Cardiac fibroblast (primary cell): ENCODE measurements around the gene SPSB2.
"Not testable (repeated sequence)": the region's sequence is repeated elsewhere in the genome, so short reads cannot be mapped to it uniquely, and the experiment has no call there.

ENCODE experiments used
- DNase-seq, 2 donors: peaks; one replicate each; pipeline versions ENCODE4 v3.0.0 to v3.0.0-alpha.2; 2010; ENCODE audit warnings: low read depth in 2 of 2
- H3K4me3 ChIP-seq, 2 donors: replicated peaks in 1 of 2; 1 replicate in 1 of 2; 2 replicates in 1 of 2; pipeline ENCODE4 v1.5.1; 2011; ENCODE audit warnings: low read depth in 2 of 2, low read length in 2 of 2, mild to moderate bottlenecking in 2 of 2, moderate library complexity in 1 of 2
- CTCF ChIP-seq: IDR thresholded peaks from one replicate; pipeline ENCODE4 v1.5.1; 2011; ENCODE audit warnings: low read depth, mild to moderate bottlenecking, low read length, inconsistent platforms

The SPSB2 gene

DNA sequence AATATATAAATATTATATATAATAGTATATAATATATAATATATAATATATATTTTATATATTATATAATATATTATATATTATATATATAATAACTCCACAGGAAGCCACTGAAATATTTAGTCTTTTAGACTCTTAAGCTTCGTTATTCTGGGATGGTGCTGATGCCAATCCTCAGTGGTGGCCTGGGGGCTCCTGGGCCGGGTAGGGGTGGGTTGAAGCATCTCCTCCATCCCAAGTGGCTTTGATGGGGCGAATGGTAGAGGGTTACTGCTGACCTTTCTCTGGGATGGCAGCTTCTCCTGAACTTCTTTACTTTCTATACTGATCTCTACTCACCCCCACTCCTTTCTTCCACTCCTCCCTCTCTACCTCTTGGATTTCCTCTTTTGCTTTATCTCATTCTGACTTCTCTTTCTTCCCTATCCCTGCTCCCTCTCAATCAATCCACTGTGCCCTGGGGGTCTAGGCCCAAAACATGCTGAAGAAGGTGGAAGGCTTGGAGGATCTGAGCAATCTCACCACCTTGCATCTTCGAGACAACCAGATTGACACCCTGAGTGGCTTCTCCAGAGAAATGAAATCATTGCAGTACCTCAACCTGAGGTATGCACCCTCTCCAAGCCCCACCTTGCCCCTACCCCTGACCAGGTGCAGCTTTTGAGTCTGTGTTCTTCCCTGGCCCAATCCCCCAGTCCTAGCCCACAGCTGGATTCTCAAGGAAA is 36.5 kb upstream of the SPSB2 start:
- DNase-seq = no peak
- no peak for TF ChIP-seq CTCF
- no peak overlapping the region for H3K4me3 ChIP-seq

DNA sequence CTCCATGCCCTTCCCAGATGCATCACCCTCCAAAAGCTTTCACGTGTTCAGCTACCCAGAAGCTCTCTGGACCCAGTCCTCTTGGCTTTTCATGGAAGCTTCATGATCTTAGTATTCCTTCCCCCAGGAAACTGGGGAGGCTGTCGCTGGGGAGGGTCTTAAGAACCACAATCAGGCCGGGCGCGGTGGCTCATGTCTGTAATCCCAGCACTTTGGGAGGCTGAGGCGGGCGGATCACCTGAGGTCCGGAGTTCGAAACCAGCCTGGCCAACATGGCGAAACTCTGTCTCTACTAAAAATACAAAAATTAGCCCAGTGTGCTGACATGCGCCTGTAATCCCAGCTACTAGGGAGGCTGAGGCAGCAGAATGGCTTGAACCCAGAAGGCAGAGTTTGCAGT is 35.0 kb upstream of the SPSB2 start:
- H3K4me3 ChIP-seq, DNase-seq: not testable (repeated sequence)

GRCh38 chr12:6905414-6906040 is 32.4 kb upstream of the SPSB2 start:
- peak overlapping the region; percentile 70 to 85 for H3K4me3 ChIP-seq
- no peak for TF ChIP-seq CTCF
- no peak for DNase-seq

DNA sequence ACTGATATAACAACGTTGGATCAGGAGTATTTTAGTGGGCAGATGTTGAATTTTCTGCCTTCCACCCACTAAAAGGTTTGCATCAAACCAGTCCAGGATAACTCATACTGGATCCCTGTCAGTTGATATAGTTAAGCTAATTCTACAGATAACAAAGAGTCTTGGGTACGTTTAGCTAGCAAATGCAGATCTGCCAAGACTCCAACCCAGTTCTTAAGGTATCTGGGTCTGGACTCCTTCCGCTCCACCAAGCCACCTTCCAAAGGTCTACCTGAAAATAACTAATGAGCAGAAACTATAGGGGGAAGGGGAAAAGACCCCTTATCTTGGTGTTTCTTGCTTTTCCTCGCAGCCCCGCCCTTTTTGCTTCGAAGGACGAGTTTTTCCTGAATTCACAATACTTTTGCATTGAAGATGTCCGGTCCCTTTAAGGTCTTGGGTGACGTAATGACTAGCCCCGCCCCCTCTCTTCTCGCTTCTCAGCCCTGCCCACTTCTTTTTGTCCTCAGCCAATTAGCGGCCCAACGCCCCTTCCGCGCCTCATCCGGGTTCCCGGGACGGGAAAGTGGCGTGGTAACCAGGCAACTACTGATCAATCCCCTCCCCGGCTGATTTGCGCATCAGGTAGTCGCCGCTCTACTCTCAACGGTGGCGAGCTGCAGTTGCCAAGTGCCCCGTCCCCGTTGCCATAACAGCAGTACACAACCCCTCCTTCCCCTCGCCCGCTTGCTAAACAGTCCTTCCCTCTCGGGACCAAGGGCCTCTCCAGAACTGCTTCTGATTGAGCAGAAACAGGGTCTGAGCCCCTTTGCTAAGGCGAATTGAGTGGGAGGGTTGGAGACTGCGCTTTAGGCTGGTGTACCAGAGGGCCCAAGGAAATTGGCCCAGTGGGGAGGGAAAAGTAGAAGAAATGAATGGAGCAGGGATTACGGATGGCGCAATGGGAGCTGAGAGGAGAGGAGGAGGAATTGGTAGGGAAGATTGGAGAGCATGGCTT is 31.5 kb upstream of the SPSB2 start, which contains the start of gene LRRC23:
Gene LRRC23 (plus strand): TSS at position 543 of the 997 bp plus-strand sequence. CDS start 812 bp downstream, outside the sequence.
- TF ChIP-seq CTCF = no peak
- peak within 1 kb of the TSS; percentile 70 to 85 for H3K4me3 ChIP-seq
- DNase-seq = peak; percentile 95 to 97

GRCh38 chr12:6903722-6904121 is 30.6 kb upstream of the SPSB2 start:
- no peak for DNase-seq
- TF ChIP-seq CTCF = no peak
- H3K4me3 ChIP-seq = no peak overlapping the region

- no peak for TF ChIP-seq CTCF
- no peak overlapping the region for H3K4me3 ChIP-seq
- DNase-seq = no peak
These were observed 29.3 kb upstream of the SPSB2 start for GRCh38 chr12:6902448-6902847.
